ENCODE results near the gene PCNX1.
A peak's percentile ranks its signal among the peaks of the same experiment; 100 is the strongest.
"Not testable (repeated sequence)": the region's sequence is repeated elsewhere in the genome, so short reads cannot be mapped to it uniquely, and the experiment has no call there.

Gene PCNX1

DNA sequence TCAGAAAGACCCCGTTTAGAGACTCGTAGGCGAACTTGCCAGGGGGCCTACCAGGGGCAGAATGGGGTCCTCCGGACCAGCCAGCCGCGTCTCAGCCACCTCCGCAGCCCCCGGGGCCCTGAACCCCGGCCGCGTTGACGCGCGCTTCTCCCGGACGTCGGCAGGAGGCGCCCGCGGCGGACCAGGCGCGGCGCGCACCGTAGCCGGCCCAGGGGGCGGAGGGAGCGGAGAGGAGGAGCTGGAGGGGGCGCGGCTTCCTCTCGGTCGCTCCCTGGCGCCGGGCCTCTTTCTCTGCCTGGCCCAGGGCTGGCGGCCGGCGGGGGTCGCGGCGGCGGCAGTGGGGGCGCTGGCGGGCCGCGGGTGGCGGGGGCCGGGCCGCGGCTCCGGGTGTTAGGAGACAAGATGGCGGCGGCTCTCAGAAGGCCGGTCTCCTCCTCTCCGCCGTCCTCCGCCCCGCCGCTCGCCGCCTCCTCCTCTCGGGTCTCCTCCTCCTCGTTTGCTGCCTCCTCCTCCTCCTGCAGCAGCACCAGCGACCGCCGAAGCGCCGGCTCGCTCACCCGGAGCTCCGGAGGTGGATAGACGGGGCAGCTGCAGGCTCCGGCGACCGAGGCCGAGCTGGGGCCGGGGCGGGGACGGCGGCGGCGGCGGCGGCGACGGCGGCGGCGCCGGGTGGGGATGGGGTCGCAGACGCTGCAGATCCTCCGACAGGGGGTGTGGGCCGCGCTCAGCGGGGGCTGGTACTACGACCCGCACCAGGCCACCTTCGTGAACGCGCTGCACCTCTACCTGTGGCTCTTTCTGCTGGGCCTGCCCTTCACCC, at the start of gene PCNX1:
Gene PCNX1, plus strand, starts transcription at position 284 of the 820 bp plus-strand sequence. Its CDS starts 392 bp downstream, at position 676.
- in situ Hi-C loops (cut with MboI; ENCODE audit: low pct_unique_long_range_greater_than_20kb, low sequenced_read_pairs, unreplicated experiment) = no loop called here
- peak; percentile 96 for DNase-seq (ENCODE audit: low spot score)
- TF ChIP-seq, protein P1, sequence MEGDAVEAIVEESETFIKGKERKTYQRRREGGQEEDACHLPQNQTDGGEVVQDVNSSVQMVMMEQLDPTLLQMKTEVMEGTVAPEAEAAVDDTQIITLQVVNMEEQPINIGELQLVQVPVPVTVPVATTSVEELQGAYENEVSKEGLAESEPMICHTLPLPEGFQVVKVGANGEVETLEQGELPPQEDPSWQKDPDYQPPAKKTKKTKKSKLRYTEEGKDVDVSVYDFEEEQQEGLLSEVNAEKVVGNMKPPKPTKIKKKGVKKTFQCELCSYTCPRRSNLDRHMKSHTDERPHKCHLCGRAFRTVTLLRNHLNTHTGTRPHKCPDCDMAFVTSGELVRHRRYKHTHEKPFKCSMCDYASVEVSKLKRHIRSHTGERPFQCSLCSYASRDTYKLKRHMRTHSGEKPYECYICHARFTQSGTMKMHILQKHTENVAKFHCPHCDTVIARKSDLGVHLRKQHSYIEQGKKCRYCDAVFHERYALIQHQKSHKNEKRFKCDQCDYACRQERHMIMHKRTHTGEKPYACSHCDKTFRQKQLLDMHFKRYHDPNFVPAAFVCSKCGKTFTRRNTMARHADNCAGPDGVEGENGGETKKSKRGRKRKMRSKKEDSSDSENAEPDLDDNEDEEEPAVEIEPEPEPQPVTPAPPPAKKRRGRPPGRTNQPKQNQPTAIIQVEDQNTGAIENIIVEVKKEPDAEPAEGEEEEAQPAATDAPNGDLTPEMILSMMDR (IDR thresholded peaks at IDR 0.05; ENCODE audit: extremely low read depth, insufficient read depth, missing control alignments) = peak; percentile 93

DNA sequence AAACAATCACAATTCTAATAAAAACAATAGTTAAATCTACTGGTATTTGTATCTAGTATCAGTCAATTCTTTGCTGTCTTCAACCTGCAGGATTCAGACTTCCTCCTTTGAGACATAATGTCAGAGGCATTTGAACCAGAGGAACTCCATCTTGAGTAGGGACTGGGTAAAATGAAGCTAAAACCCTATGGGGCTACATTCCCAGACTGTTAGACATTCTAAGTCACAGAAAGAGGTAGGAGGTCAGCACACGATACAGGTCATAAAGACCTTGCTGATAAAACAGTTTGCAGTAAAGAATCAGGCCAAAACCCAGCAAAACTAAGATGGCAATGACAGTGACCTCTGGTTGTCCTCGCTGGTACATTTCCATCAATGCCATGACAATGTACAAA, 49.8 kb upstream of the PCNX1 start:
- TF ChIP-seq, protein P1 (IDR thresholded peaks at IDR 0.05; ENCODE audit: extremely low read depth, insufficient read depth, missing control alignments) = no peak
- in situ Hi-C loops (cut with MboI; ENCODE audit: low pct_unique_long_range_greater_than_20kb, low sequenced_read_pairs, unreplicated experiment) = no loop called here
- DNase-seq (ENCODE audit: low spot score) = no peak

DNA sequence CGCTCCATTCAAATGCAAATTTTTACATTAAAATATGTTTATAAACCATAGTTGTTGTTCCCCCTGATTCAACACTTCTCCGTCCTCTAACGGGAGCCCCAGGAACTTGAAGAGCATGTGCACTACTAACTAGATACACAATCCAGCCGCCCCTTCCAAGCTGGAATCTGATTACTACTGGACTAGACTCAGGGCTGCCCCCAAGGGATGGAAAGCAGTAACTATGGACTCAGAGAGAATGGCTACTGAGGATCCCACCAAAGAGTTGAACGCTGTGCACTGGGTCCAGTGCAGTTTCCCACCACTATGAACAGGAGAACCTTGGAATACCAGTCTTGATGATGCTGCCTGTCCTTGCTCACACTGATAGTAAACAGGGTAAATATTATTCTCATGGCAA, 48.6 kb upstream of the PCNX1 start:
- no peak for DNase-seq (ENCODE audit: low spot score)
- TF ChIP-seq, protein P1 (IDR thresholded peaks at IDR 0.05; ENCODE audit: extremely low read depth, insufficient read depth, missing control alignments) = no peak
- in situ Hi-C loops (cut with MboI; ENCODE audit: low pct_unique_long_range_greater_than_20kb, low sequenced_read_pairs, unreplicated experiment) = no loop called here

DNA sequence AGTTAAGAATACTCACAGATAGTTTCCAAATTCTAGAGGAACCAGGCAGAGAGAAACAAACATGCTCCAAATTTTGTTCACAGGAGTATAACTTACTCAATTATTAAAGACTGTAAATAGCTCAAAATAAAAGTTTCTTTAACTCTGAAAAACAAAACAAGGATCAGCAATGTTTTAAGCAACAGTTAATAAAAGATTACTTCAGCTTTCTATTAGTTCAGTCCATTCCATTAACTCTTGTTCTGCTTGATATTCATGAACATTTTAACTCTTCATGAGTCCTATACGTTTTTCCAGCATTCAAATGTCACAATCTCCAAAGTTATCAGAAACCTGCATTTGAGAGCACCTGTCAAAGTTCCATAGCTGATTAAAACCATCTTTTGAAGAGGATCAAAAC, 40.3 kb upstream of the PCNX1 start:
- in situ Hi-C loops (cut with MboI; ENCODE audit: low pct_unique_long_range_greater_than_20kb, low sequenced_read_pairs, unreplicated experiment) = not testable (repeated sequence)

DNA sequence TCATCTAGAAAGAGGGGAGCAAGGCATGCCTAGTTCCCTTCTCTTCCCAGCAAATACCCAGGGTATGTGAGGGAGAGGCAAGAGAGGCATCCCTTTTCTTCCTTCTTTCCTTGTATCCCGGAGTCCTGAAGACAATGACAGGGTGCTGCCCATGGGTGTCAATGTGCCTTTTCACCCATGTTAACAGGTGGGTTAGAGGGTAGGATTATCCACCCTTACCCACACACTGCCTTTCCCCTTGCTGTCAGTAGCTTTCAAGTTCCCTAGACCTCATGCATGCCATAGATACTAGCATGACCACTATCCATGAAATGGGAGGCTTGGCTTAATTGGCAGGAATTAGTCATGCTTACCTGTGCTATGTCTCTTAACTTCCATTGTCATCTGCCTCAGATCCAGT, 36.3 kb upstream of the PCNX1 start:
- TF ChIP-seq, protein P1 (IDR thresholded peaks at IDR 0.05; ENCODE audit: extremely low read depth, insufficient read depth, missing control alignments) = no peak
- in situ Hi-C loops (cut with MboI; ENCODE audit: low pct_unique_long_range_greater_than_20kb, low sequenced_read_pairs, unreplicated experiment) = no loop called here
- no peak for DNase-seq (ENCODE audit: low spot score)

More for the DNA sequence above, 40.3 kb upstream of the PCNX1 start:
- DNase-seq (ENCODE audit: low spot score) = not testable (repeated sequence)

DNA sequence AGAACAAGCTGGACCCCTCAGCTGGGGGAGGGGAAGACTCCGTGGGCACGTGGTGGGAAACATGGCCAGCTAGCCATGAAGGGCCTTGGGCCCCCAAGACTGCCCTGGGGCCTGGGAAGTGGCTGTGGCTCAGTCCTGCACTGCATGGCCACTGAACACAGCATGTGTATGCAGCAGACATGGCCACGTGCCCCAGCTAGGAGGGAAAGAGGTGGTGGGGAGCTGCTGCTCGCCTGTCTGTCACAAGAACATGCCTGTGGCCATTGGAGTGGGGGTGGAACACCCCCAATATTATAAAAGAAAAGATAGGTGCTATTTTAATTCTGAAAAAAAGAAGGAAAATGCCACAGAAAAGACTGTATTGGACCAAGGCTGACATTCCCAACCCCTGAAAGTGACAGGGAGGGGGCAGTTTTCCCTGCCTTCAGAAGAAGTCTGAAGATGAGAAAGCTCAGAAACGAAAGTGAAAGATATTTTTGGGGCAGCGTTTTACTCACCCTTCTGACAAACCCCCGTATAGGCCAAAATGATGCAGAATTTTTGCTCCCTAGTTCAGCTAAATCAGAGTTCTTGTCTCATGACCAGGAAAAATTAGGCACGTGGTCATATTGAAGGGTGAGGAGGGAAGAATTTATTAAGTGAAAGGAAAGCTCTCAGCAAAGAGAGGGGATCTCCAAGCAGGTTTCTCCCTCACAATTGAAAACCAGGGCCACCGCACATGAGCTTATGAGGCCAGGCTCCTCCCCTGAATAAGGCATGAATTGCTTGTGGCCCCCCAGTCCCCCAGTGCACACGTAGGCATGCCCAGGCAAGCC, 35.2 kb upstream of the PCNX1 start:
- peak; percentile 60 for DNase-seq (ENCODE audit: low spot score)
- in situ Hi-C loops (cut with MboI; ENCODE audit: low pct_unique_long_range_greater_than_20kb, low sequenced_read_pairs, unreplicated experiment) = no loop called here
- TF ChIP-seq, protein P1 (IDR thresholded peaks at IDR 0.05; ENCODE audit: extremely low read depth, insufficient read depth, missing control alignments) = no peak

DNA sequence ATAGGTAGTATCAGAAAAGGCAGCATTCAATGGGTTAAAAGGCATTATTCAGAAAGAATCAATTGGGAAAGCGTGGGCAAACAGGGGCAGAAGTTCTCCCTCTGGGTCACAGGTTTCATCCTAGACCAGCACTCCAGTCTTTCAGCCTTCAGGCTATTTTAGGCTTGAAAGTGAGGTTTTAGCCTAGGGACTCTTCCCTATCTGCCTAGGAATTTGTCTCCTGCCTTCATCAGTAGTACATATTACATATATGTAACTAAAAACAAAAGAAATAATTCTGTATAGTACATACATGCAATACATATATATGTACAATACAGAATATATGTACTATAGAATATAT, 34.6 kb upstream of the PCNX1 start:
- no peak for DNase-seq (ENCODE audit: low spot score)
- TF ChIP-seq, protein P1 (IDR thresholded peaks at IDR 0.05; ENCODE audit: extremely low read depth, insufficient read depth, missing control alignments) = no peak
- in situ Hi-C loops (cut with MboI; ENCODE audit: low pct_unique_long_range_greater_than_20kb, low sequenced_read_pairs, unreplicated experiment) = no loop called here

Data from GM13977 (cell line).